Esophagus muscularis mucosa (tissue), 4 donors: ENCODE measurements around the gene SIRT2. TPM values are rescaled to one million over a fixed set of nuclear protein-coding genes. Genes with fewer than 3 reads are reported as not detected.

Source experiments
- DNase-seq: peaks from one replicate; pipeline ENCODE4 v3.0.0-alpha.2; 2017; ENCODE audit errors: extremely low spot score
- H3K27ac ChIP-seq, 4 donors: fragments of 200-600 bp; sonication (generic); replicated peaks in 1 of 4; 1 replicate in 3 of 4; 2 replicates in 1 of 4; pipeline ENCODE4 v1.5.1; 2016 to 2019; ENCODE audit warnings: mild to moderate bottlenecking in 1 of 4
- H3K27me3 ChIP-seq, 4 donors: fragments of 200-600 bp; sonication (generic); one replicate each; pipeline versions ENCODE4 v1.5.1 to v1.6.0; 2016 to 2019
- H3K36me3 ChIP-seq, 4 donors: fragments of 200-600 bp; sonication (generic); one replicate each; pipeline ENCODE4 v1.5.1; 2016 to 2019
- H3K4me1 ChIP-seq, 4 donors: fragments of 200-600 bp; sonication (generic); one replicate each; pipeline ENCODE4 v1.5.1; 2016 to 2019
- H3K4me3 ChIP-seq, 4 donors: fragments of 200-600 bp; sonication (generic); 1 replicate in 2 of 4; 2 replicates in 2 of 4; pipeline ENCODE4 v1.5.1; 2016 to 2019; ENCODE audit warnings: mild to moderate bottlenecking in 4 of 4, moderate library complexity in 1 of 4
- H3K9me3 ChIP-seq, 4 donors: fragments of 200-600 bp; sonication (generic); 1 replicate in 3 of 4; 2 replicates in 1 of 4; pipeline ENCODE4 v1.5.1; 2016 to 2019
- CTCF ChIP-seq, 3 experiments: fragments of 200-600 bp in 2 of 3; fragments of 450-650 bp in 1 of 3; sonication (generic) in 2 of 3; IDR thresholded peaks; one replicate each; pipeline ENCODE4 v1.5.1; 2017 to 2019; ENCODE audit warnings: antibody characterized with exemption in 3 of 3, mild to moderate bottlenecking in 2 of 3, moderate library complexity in 1 of 3
- EP300 ChIP-seq: sonication (generic); formaldehyde crosslinking; IDR thresholded peaks from one replicate; pipeline ENCODE4 v1.6.1; 2017; ENCODE audit warnings: antibody characterized with exemption
- POLR2A ChIP-seq: fragments of 450-650 bp; IDR thresholded peaks from one replicate; pipeline ENCODE4 v1.6.1; 2017; ENCODE audit warnings: antibody characterized with exemption, moderate library complexity, mild to moderate bottlenecking, low read depth
- POLR2AphosphoS5 ChIP-seq, 2 donors: sonication (generic); formaldehyde crosslinking; IDR thresholded peaks; one replicate each; pipeline ENCODE4 v1.6.1; 2017; ENCODE audit warnings: antibody characterized with exemption in 2 of 2
- WGBS: methylation state at CpG from one replicate; pipeline ENCODE4 v1.1.5; 2018; 5-methylcytosine and 5-hydroxymethylcytosine counted together
- intact Hi-C: fragments of 100-400 bp; cut with DNase I; formaldehyde crosslinking; loops from one replicate; pipeline ENCODE4 v1.15.1; 2023
- total RNA-seq, 4 donors: library from RNA; depleted of rRNA; stranded (reverse); fragments of >200 nt; gene quantifications; one replicate each; pipeline versions ENCODE4 v1.1.0 to v1.2.1, GENCODE V29; 2016

Gene SIRT2
- 100 to 1,000 TPM in 1 of 4 donors, 10 to 100 TPM in 3; 72.7 to 114 (median 95.0) TPM for total RNA-seq

- H3K36me3 ChIP-seq, result peaks cover 0 to 6% (median 2%) of the 10 kb centered on the region in 4 donors
- H3K27ac ChIP-seq, result peak within 1 kb of the TSS; percentile 87 to 94 (median 92)
- H3K4me3 ChIP-seq, result peak within 1 kb of the TSS; percentile 74 to 97 (median 78)
- no peaks in the 10 kb centered on the region for H3K27me3 ChIP-seq
- intact Hi-C loops, result no loop called here
- peak; percentile 100 for DNase-seq
- peaks cover 30 to 59% (median 52%) of the 10 kb centered on the region in 4 donors for H3K4me1 ChIP-seq
- TF ChIP-seq EP300, result no peak
- TF ChIP-seq POLR2A, result peak; percentile 85
- peak; percentile 88 to 96 for TF ChIP-seq POLR2AphosphoS5 (IDR thresholded peaks at IDR 0.05)
- TF ChIP-seq CTCF (IDR thresholded peaks at IDR 0.05), result peak in 1 of 3 experiments; percentile 24
- 0% methylated on average over 5 of the region's 64 CpGs for WGBS
- H3K9me3 ChIP-seq, result no peaks in the 10 kb centered on the region
Observed at GRCh38 chr19:38899447-38900201, at the start of gene SIRT2, which contains the start of gene NFKBIB. TSS of gene SIRT2 (minus strand) at chr19:38899618. CDS start at chr19:38899521, 97 bp downstream. TSS of gene NFKBIB (plus strand) at chr19:38899969. CDS start at chr19:38900033, 64 bp downstream.

- TF ChIP-seq POLR2AphosphoS5 (IDR thresholded peaks at IDR 0.05), result no peak
- TF ChIP-seq POLR2A, result no peak
- TF ChIP-seq CTCF (IDR thresholded peaks at IDR 0.05), result no peak
- no peak for TF ChIP-seq EP300
- peaks cover 0 to 34% (median 8%) of the 10 kb centered on the region in 4 donors for H3K36me3 ChIP-seq
- 82% methylated on average over 4 of the region's 11 CpGs for WGBS
- intact Hi-C loops, result no loop called here
- peaks cover 11 to 13% (median 12%) of the 10 kb centered on the region in 4 donors for H3K4me1 ChIP-seq
- H3K27ac ChIP-seq, result no peak overlapping the region
- no peak overlapping the region for H3K4me3 ChIP-seq
- H3K27me3 ChIP-seq, result no peaks in the 10 kb centered on the region
- H3K9me3 ChIP-seq, result no peaks in the 10 kb centered on the region
- no peak for DNase-seq
Observed at GRCh38 chr19:38946229-38947010, 47.0 kb upstream of the SIRT2 start.

- WGBS, result 100% methylated on average over 3 of the region's 3 CpGs
- no peak for DNase-seq
- no peaks in the 10 kb centered on the region for H3K9me3 ChIP-seq
- no peaks in the 10 kb centered on the region for H3K27me3 ChIP-seq
- intact Hi-C loops, result no loop called here
- TF ChIP-seq POLR2AphosphoS5 (IDR thresholded peaks at IDR 0.05), result no peak
- no peak for TF ChIP-seq EP300
- no peak for TF ChIP-seq CTCF (IDR thresholded peaks at IDR 0.05)
- TF ChIP-seq POLR2A, result no peak
- H3K36me3 ChIP-seq, result peaks cover 0 to 34% (median 8%) of the 10 kb centered on the region in 4 donors
- H3K4me1 ChIP-seq, result peaks cover 11 to 13% (median 12%) of the 10 kb centered on the region in 4 donors
- H3K4me3 ChIP-seq, result no peak overlapping the region
- H3K27ac ChIP-seq, result no peak overlapping the region
Observed at GRCh38 chr19:38945562-38946228, 46.3 kb upstream of the SIRT2 start.

GRCh38 chr19:38944981-38945506 lies 45.6 kb upstream of the SIRT2 start:
- intact Hi-C loops, result no loop called here
- Histone ChIP-seq H3K9me3 (no peaks in the 10 kb centered on the region), H3K27ac (no peak overlapping the region), H3K36me3 (peaks cover 0 to 34% (median 8%) of the 10 kb centered on the region in 4 donors), H3K4me1 (peaks cover 6 to 8% (median 7%) of the 10 kb centered on the region in 4 donors), H3K4me3 (no peak overlapping the region), H3K27me3 (no peaks in the 10 kb centered on the region)
- DNase-seq, result no peak
- WGBS, result 87% methylated on average over 9 of the region's 12 CpGs
- TF ChIP-seq EP300 (no peak), CTCF (IDR thresholded peaks at IDR 0.05) (no peak), POLR2AphosphoS5 (IDR thresholded peaks at IDR 0.05) (no peak), POLR2A (no peak)
